Kidney epithelial cell (primary cell): ENCODE results near the gene ELL. TPM values are rescaled to one million over a fixed set of nuclear protein-coding genes. Genes with fewer than 3 reads are reported as not detected.

Experiments
- DNase-seq: peaks from one replicate; pipeline ENCODE4 v3.0.0-alpha.2; 2010; ENCODE audit warnings: low read depth
- H3K27me3 ChIP-seq: 2 replicates; pipeline ENCODE4 v1.6.0; 2011; ENCODE audit warnings: low read length; ENCODE audit not compliant: control insufficient read depth, insufficient read depth
- H3K36me3 ChIP-seq: 2 replicates; pipeline ENCODE4 v1.5.1; 2011; ENCODE audit warnings: low read length; ENCODE audit not compliant: control insufficient read depth, insufficient read depth
- H3K4me3 ChIP-seq: 2 replicates; pipeline ENCODE4 v1.5.1; 2011; ENCODE audit warnings: low read depth, mild to moderate bottlenecking, control low read depth, low read length
- CTCF ChIP-seq: IDR thresholded peaks from 2 replicates; pipeline ENCODE4 v1.5.1; 2011; ENCODE audit warnings: mild to moderate bottlenecking, moderate library complexity, low read length, control low read depth, inconsistent platforms; ENCODE audit not compliant: insufficient read depth, poor library complexity, severe bottlenecking
- total RNA-seq: library from RNA; depleted of rRNA; stranded (reverse); fragments of >200 nt; gene quantifications from 2 replicates; pipeline ENCODE4 v1.2.3, GENCODE V29; 2015

ELL gene
- total RNA-seq, 1 donor from 2014 or later, result 13.1 TPM

GRCh38 chr19:18501351-18501750, 20.5 kb downstream of the ELL start:
- no peak overlapping the region for H3K4me3 ChIP-seq
- no peaks in the 10 kb centered on the region for H3K36me3 ChIP-seq
- no peak for DNase-seq
- H3K27me3 ChIP-seq, result no peaks in the 10 kb centered on the region
- TF ChIP-seq CTCF, result no peak

DNA sequence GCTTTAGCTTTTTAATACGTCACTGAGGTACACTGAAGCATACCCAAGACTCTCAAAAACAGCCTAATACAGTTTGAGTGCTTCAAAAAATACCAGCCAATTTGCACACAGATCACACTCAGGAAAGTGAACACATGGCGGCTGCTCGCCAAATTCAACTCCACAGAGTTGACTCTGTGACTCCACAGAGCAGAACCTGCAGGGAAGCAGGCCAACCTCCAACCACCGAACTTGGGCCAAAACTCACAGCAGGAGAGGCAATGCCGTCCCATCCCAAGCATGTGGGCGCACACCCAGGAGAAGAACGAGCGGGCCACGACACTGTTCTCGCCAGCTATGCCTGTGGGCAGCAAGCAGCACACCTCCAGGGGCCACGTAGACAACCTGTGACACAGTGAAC, 21.1 kb downstream of the ELL start:
- no peak for DNase-seq
- TF ChIP-seq CTCF, result no peak
- no peak overlapping the region for H3K4me3 ChIP-seq
- no peaks in the 10 kb centered on the region for H3K36me3 ChIP-seq
- no peaks in the 10 kb centered on the region for H3K27me3 ChIP-seq

DNA sequence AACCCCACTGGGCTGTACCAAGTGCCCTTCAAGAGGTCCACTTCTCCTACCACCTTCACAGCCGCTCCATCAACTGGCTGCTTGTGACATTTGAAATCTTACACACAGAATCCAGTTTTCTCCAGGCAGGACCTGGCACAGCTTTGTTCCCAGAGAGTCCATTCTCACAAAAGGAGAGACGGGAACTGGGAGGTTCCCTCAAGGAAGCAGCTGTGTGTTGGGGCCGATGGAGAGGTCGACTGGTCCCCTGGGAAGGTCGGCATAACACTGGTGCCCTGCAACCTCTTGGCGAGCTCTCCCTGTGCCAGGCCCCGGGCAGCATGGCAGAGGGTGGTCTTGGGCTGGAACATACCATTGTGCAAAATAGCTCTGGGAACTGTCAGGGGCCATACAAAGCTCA, 21.5 kb downstream of the ELL start:
- TF ChIP-seq CTCF, result no peak
- no peak overlapping the region for H3K4me3 ChIP-seq
- no peaks in the 10 kb centered on the region for H3K36me3 ChIP-seq
- no peak for DNase-seq
- H3K27me3 ChIP-seq, result no peaks in the 10 kb centered on the region

- TF ChIP-seq CTCF, result no peak
- DNase-seq, result no peak
- Histone ChIP-seq H3K36me3 (no peaks in the 10 kb centered on the region), H3K27me3 (no peaks in the 10 kb centered on the region), H3K4me3 (no peak overlapping the region)
Observed at GRCh38 chr19:18499055-18499775, 22.7 kb downstream of the ELL start.

GRCh38 chr19:18496980-18497256, 25.0 kb downstream of the ELL start:
- Histone ChIP-seq H3K4me3 (no peak overlapping the region), H3K36me3 (no peaks in the 10 kb centered on the region), H3K27me3 (no peaks in the 10 kb centered on the region)
- TF ChIP-seq CTCF, result no peak
- DNase-seq, result no peak
